ENCODE measurements around the gene TBX21.

Gene TBX21

GRCh38 chr17:47727704-47728036 lies 5.4 kb upstream of the TBX21 start:
- no peak for TF ChIP-seq CTCF (IDR thresholded peaks at IDR 0.05; ENCODE audit: borderline replicate concordance, control extremely low read depth, extremely low read depth, insufficient read depth, missing control alignments)
- in situ Hi-C loops (cut with MboI; ENCODE audit: low sequenced_read_pairs, unreplicated experiment), result no loop called here
- no peak for DNase-seq (ENCODE audit: low spot score)

- no peak for TF ChIP-seq CTCF (IDR thresholded peaks at IDR 0.05; ENCODE audit: borderline replicate concordance, control extremely low read depth, extremely low read depth, insufficient read depth, missing control alignments)
- no peak for DNase-seq (ENCODE audit: low spot score)
- in situ Hi-C loops (cut with MboI; ENCODE audit: low sequenced_read_pairs, unreplicated experiment), result no loop called here
Observed at GRCh38 chr17:47728214-47728877, 4.7 kb upstream of the TBX21 start.

- in situ Hi-C loops (cut with MboI; ENCODE audit: low sequenced_read_pairs, unreplicated experiment), result no loop called here
- no peak for DNase-seq (ENCODE audit: low spot score)
- TF ChIP-seq CTCF (IDR thresholded peaks at IDR 0.05; ENCODE audit: borderline replicate concordance, control extremely low read depth, extremely low read depth, insufficient read depth, missing control alignments), result no peak
Observed at GRCh38 chr17:47729476-47729875, 3.6 kb upstream of the TBX21 start.

- no peak for TF ChIP-seq CTCF (IDR thresholded peaks at IDR 0.05; ENCODE audit: borderline replicate concordance, control extremely low read depth, extremely low read depth, insufficient read depth, missing control alignments)
- no peak for DNase-seq (ENCODE audit: low spot score)
- in situ Hi-C loops (cut with MboI; ENCODE audit: low sequenced_read_pairs, unreplicated experiment), result no loop called here
Observed at GRCh38 chr17:47730681-47731080, 2.4 kb upstream of the TBX21 start.

- no peak for DNase-seq (ENCODE audit: low spot score)
- in situ Hi-C loops (cut with MboI; ENCODE audit: low sequenced_read_pairs, unreplicated experiment), result no loop called here
- TF ChIP-seq CTCF (IDR thresholded peaks at IDR 0.05; ENCODE audit: borderline replicate concordance, control extremely low read depth, extremely low read depth, insufficient read depth, missing control alignments), result no peak
Observed at GRCh38 chr17:47731396-47731795, 1.6 kb upstream of the TBX21 start.

- in situ Hi-C loops (cut with MboI; ENCODE audit: low sequenced_read_pairs, unreplicated experiment), result no loop called here
- DNase-seq (ENCODE audit: low spot score), result no peak
- TF ChIP-seq CTCF (IDR thresholded peaks at IDR 0.05; ENCODE audit: borderline replicate concordance, control extremely low read depth, extremely low read depth, insufficient read depth, missing control alignments), result no peak
Observed at GRCh38 chr17:47732399-47733046, 513 bp upstream of the TBX21 start.

Measured in GM13976 (cell line).